Measurements from ENCODE around the gene NR1H2.
A peak's percentile ranks its signal among the peaks of the same experiment; 100 is the strongest.
"Not testable (repeated sequence)": the region's sequence is repeated elsewhere in the genome, so short reads cannot be mapped to it uniquely, and the experiment has no call there.

NR1H2 gene

DNA sequence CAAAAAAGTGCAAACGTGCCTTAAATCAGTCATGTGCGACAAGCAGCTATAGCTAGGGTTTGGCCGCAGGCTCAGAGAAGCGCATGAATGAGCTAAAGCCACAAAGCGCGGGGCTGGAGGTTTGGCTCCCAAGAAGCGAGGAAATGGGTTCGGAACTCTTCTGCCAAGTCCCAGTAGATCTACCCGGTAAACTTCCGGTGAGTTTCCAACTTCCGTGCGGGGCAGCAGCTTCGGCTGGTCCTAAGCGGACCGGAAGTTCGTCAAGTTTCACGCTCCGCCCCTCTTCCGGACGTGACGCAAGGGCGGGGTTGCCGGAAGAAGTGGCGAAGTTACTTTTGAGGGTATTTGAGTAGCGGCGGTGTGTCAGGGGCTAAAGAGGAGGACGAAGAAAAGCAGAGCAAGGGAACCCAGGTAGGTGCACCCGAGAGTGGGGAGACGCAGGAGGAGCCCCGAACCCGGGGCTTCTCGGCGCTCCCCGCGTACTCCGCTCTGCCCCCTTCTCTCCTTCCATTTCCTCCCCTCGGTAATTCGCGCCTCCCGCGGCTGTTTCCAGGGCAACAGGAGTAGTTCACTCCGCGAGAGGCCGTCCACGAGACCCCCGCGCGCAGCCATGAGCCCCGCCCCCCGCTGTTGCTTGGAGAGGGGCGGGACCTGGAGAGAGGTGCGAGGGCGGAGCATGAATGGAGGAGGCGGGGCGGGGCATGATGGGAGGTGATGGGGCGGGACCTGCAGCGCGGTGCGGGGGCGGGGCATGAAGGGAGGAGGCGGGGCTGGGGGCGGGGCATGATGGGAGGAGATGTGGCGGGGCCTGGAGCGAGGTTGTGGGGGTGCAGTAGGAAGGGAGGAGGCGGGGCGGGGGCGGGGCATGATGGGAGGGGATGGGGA lies at the start of gene NR1H2:
NR1H2 (plus strand) TSS at position 292 of the 885 bp plus-strand sequence. CDS start 1,149 bp downstream, outside the sequence.
- peak; percentile 97 for DNase-seq

DNA sequence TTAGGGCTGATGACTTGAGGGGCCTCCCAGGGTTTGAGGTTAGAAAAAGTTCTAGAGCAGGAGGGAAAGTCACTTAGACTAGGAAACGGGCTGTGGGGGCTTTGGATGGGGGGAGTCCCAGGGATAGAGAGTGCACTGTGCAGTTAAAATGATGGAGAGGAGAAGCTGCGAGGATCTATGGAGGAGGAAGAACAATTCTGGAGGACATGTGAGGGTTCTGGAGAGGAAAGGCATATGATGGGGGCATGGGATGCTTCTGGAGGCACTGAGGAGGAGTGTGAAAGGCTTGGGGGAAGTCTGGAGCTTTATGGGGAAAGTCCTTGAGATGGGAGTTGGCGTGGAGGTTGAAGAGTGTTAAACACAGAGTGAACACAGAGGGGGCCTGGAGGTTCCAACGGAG lies 49.2 kb upstream of the NR1H2 start:
- DNase-seq, result no peak

- DNase-seq, result no peak
Measured at GRCh38 chr19:50327461-50328223, 48.6 kb upstream of the NR1H2 start.

DNA sequence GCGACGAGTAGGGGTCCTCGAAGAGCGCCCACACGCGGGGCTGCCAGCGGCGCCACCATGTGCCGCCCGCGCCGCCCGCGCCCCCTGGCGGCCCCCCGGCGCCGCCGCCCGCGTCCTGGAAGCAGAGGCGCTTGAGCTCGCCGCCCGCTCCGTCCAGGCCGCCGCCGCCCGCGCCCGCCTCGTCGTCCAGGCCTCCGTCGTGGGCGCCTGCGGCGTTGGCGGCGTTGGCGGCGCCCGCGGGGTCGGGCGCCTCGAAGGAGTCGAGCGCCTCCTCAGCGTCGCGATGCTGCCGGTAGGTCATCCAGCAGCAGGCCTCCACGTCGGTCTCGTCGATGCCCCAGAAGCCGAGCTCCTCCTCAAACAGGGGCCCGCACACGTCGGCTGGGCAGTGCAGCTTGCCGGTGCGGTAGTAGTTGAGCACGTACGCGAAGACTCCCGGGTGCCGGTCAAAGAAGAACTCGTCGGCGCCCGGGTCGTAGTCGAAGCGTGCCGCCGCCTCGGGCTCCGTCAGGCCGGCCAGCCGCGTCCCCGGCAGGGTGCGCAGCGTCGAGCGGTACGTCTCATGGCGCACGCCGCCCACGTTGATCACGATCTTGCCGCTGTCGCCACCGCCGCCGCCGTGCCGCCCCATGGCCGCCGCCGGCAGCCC lies 47.9 kb upstream of the NR1H2 start:
- no peak for DNase-seq

DNA sequence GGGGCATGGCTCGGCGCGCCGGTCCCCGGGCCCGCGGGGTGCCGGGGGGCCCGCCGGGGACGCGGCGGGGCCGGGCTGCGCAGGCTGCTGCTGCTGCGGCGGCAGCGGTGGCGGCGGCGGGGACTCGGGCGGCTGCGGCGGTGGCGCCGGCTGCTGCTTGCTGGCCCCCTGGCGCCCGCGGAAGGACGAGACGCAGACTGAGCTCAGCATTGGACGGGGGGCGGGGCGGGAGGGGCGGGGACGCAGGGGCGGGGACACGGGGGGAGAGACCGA lies 47.4 kb upstream of the NR1H2 start:
- DNase-seq, result no peak

DNA sequence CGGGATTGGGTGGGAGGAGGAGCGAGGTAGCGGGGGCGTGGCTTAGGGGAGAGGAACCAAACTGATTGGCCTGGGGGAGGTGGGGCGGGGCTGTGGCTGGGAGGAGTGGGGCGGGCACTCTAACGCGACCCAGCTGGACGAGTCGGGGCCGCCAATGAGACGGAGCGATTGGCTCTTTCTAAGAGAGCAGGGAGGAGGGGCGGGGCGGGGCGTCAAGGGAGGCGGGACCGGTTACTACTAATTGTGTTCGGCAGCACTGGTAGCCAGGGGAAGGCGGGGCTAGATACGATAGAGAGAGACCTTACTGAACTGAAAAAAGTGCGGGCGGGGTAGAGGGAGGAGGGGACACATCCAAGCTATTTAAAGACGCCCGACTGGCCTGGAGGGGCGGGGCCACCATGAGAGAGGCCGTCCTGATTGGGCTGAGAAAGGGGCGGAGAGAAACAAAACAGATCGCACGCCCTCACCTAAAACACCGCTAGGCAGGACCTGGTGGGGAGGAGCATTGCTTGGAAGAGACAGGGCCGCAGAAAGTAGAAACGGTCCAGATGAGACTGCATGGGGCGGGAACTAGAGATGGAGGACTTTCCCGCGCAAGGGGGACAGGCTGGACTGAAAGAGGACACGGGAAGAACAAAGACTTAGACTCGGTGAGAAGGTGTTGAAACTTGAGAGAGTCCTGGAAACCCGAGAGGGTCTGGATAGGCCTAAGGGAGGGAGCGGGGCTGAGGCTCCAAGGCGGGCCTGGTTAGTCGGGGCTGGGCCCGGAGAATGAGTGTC lies 46.9 kb upstream of the NR1H2 start, which contains the start of gene KCNC3:
KCNC3 (minus strand) TSS at position 232 of the 780 bp plus-strand sequence. CDS start 295 bp downstream, outside the sequence.
- DNase-seq, result peak; percentile 67

DNA sequence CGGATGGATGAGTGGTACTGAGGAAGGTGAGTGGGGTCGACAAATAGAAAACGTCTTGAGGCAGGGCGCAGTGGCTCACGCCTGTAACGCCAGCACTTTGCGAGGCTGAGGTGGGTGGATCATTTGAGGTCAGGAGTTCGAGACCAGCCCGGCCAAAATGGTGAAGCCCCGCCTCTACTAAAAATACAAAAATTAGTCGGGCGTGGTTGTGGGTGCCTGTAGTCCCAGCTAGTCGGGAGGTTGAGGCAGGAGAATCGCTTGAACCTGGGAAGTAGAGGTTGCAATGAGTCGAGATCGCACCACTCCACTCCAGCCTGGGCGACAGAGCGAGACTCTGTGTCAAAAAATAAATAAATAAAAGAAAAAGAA lies 46.3 kb upstream of the NR1H2 start:
- DNase-seq, result not testable (repeated sequence)

GRCh38 chr19:50330365-50331078 lies 45.7 kb upstream of the NR1H2 start:
- peak; percentile 45 for DNase-seq

DNA sequence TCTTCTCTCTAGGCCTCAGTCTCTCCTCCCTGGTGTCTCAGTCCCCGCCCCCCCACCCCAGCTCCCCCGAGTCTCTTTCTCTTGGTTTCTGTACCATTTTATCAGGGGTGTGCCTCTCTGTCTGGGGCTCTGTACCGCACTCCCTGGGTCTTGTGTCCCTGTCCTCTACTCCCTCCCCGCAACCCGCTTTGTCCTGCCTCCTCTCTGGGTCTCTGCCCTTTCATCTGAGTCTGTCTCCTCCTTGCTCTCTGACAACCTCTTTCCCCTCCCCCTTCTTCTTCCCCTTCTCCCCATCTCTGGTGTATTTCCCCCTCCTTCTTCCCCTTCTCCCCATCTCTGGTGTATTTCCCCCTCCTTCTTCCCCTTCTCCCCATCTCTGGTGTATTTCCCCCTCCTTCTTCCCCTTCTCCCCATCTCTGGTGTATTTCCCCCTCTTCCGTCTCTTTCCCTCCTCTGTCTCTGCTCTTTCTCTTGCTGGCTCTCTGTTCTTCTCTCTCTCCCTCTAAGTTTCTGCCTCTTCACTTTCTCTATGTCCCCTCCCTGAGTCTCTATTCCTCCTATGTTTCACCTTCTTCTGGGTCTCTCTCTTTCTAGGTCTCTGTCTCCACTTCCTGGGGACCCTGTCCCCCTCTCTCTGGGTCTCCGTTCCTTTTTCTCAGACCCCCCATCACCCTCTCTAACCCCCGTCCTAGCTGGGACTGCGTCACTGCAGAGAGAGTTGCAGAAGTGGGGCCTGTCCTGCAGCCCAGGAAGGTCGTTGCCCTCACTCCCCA lies 44.9 kb upstream of the NR1H2 start:
- no peak for DNase-seq

- no peak for DNase-seq
Measured at GRCh38 chr19:50331994-50332243, 44.3 kb upstream of the NR1H2 start.

- DNase-seq, result no peak
Measured at GRCh38 chr19:50332244-50333038, 43.8 kb upstream of the NR1H2 start.

DNA sequence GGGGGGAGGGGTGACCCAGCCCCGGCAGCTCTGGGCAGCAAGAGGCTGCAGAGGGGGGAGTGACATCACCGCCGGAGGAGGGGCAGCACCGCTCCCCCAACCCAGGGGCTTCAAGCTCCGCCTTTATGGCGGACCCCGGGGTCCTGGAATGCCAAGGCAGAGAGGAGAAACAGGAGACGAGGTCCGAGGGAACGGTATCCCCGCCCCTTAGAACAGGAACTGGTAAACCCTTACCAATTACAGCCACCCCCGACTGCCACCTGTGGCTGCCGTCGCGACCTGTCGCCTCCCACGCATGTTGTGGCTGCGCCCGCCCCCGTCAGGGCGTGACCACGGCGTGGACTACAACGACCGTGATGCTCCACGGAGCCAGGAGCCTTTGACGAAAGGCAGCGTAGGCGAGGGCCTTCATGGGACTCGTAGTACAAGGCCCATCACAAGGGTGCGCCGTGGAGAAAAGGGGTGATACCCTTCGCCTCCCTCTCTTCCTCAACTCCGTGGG lies 43.0 kb upstream of the NR1H2 start:
- no peak for DNase-seq

GRCh38 chr19:50333737-50334617 lies 42.3 kb upstream of the NR1H2 start:
- DNase-seq, result no peak

- DNase-seq, result no peak
Measured at GRCh38 chr19:50334741-50335421, 41.4 kb upstream of the NR1H2 start.

DNA sequence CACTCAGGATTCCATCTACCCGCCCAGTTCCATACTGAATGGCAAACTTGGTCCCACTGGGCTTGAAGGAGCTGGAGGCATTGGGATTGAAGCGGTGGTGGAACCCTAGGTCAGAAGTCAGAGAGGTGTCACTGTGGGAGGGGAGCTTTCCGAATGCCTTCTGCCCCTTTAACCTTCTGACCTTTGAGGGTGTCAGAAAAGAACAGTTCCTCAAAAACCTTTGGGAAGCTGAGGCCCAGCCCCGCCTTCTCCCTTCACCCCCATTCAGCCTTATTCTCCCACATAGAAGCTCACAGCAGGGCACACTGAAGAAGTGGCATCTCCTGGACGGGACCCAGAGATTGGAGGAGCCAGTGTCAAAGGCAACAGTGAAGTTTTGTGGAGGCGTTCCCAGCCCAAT lies 39.2 kb upstream of the NR1H2 start:
- DNase-seq, result not testable (repeated sequence)

- DNase-seq, result no peak
Measured at GRCh38 chr19:50340331-50340730, 35.9 kb upstream of the NR1H2 start.

- no peak for DNase-seq
Measured at GRCh38 chr19:50341091-50341564, 35.1 kb upstream of the NR1H2 start.

- DNase-seq, result no peak
Measured at GRCh38 chr19:50344661-50345318, 31.5 kb upstream of the NR1H2 start.
